Measurements from ENCODE around the gene PLPP2. TPM values are rescaled to one million over a fixed set of nuclear protein-coding genes. Genes with fewer than 3 reads are reported as not detected.
A peak's percentile ranks its signal among the peaks of the same experiment; 100 is the strongest.

PLPP2 gene
- polyA plus RNA-seq, 3 donors: 3.2 to 4.1 (median 3.7) TPM

DNA sequence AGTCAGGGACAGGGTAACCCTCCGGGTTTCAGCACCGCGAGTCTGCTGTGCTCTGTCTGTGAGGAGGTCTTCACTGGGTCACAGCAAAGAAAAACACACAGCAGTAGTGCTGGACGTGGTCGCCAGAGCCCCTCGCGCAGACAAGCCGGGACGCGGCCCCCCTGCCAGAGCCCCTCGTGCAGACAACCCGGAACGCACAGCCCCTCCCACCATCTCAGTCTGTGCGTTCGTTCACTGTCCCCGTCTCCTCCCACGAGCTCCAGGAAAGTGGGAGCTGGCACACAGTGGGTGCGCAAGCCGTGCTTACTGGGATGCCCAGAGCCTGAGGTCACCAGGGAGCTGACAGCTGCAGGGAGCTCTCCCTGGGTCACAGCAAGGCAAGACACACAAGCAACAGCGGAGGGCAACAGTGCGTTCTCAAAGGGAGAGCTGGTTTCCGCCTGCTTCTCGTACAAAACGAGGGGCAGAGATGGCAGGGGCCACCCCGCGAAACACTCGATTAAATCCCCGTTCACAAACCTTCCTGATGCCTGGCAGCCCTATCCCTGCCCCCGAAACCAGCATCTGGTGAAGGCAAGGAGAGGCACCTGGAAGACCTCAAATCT is 3.2 kb upstream of the PLPP2 start:
- peak; percentile 14 for DNase-seq

- DNase-seq: no peak
These were observed 2.4 kb upstream of the PLPP2 start for GRCh38 chr19:293436-294110.

DNA sequence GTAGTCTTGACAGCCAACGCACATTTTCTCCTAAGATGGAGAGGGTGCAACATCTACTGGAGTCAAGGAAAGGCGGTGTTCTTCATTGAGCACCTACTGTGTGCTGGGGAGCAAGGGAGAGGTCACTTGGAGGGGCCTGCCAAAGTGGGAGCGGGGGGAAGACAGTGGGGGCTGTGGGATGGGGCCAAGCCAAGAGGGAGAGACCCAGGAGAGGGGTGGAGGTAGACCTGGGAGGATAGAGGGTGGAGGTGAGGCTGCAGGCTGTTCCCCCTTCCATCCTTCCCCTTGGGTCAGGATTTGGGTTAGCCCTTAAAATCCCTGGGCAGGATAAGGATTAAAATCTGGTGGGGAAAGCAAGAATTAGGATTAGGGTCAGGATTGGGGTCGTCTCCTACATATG is 1.7 kb upstream of the PLPP2 start:
- DNase-seq: no peak

GRCh38 chr19:292281-292884 is 1.2 kb upstream of the PLPP2 start:
- DNase-seq: no peak

DNA sequence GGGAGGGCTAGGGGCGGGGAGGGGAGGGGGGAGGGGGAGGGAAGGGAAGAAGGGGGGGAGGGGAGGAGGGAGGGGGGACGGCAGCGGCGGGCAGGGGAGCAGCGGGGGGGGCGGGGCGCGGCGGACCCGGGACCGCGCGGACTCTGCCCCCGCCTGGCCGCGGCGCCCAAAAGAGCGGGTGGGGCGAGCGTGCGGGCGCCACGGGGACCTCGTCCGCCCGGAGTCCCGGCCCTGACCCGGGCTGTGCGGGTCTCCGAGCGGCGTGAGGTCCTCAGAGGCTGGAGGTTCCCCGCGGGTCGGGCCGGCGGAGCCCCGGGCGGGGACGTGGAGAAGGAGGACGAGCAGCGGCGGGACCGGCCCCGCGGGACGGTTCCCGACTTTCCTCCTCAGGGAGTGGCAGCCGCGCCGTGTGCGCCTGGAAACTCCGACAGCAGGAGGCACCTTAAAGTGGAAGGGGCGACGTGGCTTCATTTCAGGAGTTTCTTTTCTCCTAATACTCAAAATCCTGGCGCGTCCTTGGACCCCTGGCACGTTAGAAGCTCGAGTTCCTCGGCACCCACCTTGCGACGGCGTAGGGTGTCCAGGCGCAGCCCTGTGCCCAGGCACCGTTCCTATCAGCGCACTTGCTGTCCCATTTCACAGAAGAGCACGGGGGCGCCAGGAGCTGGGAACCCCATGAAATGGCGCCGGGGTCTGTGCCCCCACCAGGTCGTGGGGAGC is 518 bp upstream of the PLPP2 start:
- DNase-seq: no peak

GRCh38 chr19:290372-291005 is 714 bp downstream of the PLPP2 start:
- DNase-seq: no peak

DNA sequence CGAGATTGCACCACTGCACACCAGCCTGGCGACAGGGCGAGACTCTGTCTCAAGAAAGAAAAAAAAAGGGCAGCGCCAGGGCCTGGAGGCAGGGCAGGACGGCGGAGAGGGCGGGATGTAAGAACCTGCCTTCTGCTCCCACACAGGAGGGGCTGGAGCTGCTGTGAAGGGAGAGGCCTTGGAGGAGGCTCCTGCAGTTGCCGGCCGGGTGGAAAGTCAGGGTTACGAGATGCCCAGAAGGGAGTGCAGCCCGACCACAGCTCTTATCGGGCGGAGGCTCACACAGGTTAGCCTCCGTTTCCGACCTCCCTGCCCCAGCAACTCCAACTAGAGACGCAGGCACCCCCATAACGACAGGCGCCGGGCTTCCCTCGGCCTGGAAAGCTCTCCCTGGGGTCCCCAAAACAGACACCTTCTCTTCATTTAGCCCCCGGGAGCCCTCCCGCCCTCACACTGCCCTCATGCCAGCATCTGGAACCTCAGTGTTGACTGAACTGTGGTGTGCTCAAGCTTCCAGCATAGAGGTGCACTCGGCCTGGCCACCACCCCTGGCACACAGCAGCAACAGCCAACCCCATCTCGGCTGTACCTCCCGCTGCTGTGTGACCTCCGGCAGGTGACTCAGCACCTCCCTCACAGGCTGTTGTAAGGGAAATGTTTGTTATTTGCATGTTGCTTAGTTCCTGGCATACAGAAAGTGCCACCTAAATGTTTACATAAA is 1.4 kb downstream of the PLPP2 start:
- peak; percentile 16 for DNase-seq

- DNase-seq: no peak
These were observed 2.3 kb downstream of the PLPP2 start for GRCh38 chr19:288911-289310.

- DNase-seq: no peak
These were observed 3.8 kb downstream of the PLPP2 start for GRCh38 chr19:287381-287871.

DNA sequence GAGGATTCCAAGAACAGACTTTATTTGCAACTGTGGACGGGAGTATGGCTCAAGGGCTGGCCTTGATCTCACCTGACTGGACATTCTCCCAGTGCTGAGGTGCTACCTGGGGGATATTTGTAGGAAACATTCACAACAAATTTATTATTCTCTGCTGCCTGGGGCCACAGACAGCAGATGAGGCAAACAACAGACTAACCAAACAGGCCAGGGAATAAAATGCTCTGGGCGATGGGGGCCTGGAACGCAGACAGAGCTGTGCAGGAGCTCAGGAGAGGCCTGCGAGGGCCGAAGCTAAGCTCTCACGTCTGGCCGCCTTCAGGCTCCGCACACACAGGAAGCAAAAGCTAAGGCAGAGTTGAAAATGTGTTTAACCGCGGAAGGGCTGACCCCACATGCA is 7.8 kb downstream of the PLPP2 start:
- no peak for DNase-seq

DNA sequence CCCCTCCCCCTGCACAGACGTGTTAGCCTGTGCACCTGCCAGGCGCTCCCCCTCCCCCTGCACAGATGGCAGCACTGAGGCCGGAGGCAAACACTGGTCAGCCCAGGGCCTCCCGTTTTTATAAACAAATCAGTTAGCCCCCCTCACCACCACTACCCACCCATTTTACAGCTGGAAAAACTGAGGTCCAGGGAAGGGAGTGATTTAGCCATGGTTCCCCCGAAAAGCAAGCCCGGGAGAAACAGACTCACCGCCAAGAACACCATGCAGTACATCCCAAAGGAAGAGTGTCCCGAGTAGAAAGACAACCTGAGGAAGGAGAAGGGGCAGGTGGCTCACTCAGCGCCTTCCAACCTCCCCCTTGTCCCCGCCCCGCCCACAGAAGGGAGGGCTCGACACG is 8.7 kb downstream of the PLPP2 start:
- DNase-seq: no peak

DNA sequence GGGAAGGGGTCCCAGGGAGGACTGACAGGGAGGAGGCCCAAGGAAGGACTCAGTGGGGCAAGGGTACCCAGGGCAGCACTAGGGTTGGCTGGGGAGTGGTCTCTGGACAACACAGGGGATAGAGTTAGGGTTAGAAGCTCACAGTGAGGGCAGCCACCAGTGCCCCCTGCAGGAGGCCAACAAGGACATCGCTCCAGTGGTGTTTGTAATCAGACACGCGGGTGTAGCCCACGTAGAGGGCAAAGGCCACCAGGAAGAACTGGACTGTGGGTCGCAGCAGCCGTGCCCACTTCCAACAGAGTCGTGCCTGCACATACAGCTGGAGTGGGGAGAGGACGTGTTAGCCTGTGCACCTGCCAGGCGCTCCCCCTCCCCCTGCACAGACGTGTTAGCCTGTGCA is 9.2 kb downstream of the PLPP2 start:
- no peak for DNase-seq

GRCh38 chr19:281156-281853 is 9.9 kb downstream of the PLPP2 start:
- DNase-seq: no peak

- DNase-seq: no peak
These were observed 10.6 kb downstream of the PLPP2 start for GRCh38 chr19:280541-281009.

GRCh38 chr19:279656-280055 is 11.5 kb downstream of the PLPP2 start:
- DNase-seq: no peak

DNA sequence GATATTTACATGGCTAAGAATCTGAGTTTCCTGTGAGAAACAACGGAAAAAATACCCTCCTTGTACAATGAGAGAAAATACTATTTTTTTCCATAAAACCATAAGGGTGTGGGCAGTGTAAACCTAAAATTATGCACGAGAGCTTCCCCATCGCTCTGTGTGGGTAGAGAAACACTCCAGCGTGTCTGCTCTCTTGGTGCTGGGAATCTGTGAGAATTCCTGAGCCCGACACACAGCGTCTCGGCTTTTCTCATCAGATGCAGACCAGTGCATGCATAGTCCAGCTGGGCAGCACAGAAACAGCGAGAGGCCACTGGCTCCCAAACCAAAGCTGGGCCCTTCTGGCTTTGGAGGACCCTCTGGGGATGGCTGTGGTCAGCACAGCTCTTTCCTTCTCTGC is 12.0 kb downstream of the PLPP2 start:
- DNase-seq: no peak

GRCh38 chr19:277581-278165 is 13.5 kb downstream of the PLPP2 start:
- peak; percentile 81 for DNase-seq

GRCh38 chr19:277131-277530 is 14.1 kb downstream of the PLPP2 start:
- no peak for DNase-seq

GRCh38 chr19:275958-276646 is 15.1 kb downstream of the PLPP2 start:
- DNase-seq: no peak

DNA sequence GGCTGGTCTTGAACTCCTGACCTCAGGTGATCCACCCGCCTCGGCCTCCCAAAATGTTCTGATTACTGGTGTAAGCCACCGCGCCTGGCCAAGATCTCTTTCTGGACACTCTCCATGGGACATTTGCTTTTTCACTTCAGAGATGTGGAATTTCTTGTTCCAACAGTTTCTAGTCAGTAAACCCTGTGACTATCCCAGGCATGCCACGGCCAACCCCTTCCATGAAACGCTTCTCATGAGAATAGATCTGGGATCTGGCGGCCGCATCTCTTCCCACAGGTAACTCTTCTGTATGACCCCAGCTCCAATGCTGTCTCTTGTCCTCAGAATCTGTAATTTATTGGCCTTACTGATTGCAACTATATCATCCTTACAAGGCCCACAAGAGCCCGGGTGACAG is 16.2 kb downstream of the PLPP2 start:
- no peak for DNase-seq
